OCI-LY3 (cell line): ENCODE data around the gene TSPAN15.

Experiments
- H2AFZ ChIP-seq: fragments of 200-600, 300-600 bp; shearing (Covaris generic); 2 replicates; pipeline ENCODE4 v1.6.0; 2014; ENCODE audit warnings: antibody characterized with exemption, low read depth, low read length
- H3K27ac ChIP-seq: fragments of 200-600, 300-600 bp; sonication (generic); 2 replicates; pipeline ENCODE4 v1.5.1; 2014; ENCODE audit warnings: mild to moderate bottlenecking, low read length, moderate library complexity, mixed read lengths
- H3K27me3 ChIP-seq: fragments of 200-600, 300-600 bp; sonication (generic); 2 replicates; pipeline ENCODE4 v1.6.1; 2014; ENCODE audit warnings: low read depth, low read length, mixed read lengths
- H3K36me3 ChIP-seq: fragments of 200-600, 300-600 bp; sonication (generic); replicated peaks from 2 replicates; pipeline ENCODE3; 2014; ENCODE audit warnings: low read depth, low read length, mixed read lengths
- H3K4me1 ChIP-seq: fragments of 300-600, 200-600 bp; sonication (generic); 2 replicates; pipeline ENCODE4 v1.6.1; 2014; ENCODE audit warnings: low read length, mixed read lengths
- H3K4me2 ChIP-seq: fragments of 200-600, 300-600 bp; sonication (generic); 2 replicates; pipeline ENCODE4 v1.6.1; 2014; ENCODE audit warnings: low read length, mixed read lengths
- H3K4me3 ChIP-seq: fragments of 300-600, 200-600 bp; sonication (generic); 2 replicates; pipeline ENCODE4 v1.5.1; 2014; ENCODE audit warnings: antibody characterized with exemption, mild to moderate bottlenecking, low read length, moderate library complexity
- H3K79me2 ChIP-seq: fragments of 300-600, 200-600 bp; shearing (Covaris generic); 2 replicates; pipeline ENCODE4 v1.6.1; 2014; ENCODE audit warnings: mild to moderate bottlenecking, low read length, mixed read lengths
- H3K9ac ChIP-seq: fragments of 300-600, 200-600 bp; shearing (Covaris generic); 2 replicates; pipeline ENCODE4 v1.6.0; 2014; ENCODE audit warnings: mild to moderate bottlenecking, low read length, moderate library complexity
- H3K9me3 ChIP-seq: fragments of 200-600, 300-600 bp; shearing (Covaris generic); 2 replicates; pipeline ENCODE4 v1.6.1; 2014; ENCODE audit warnings: low read length, mixed read lengths; ENCODE audit not compliant: insufficient read depth
- H4K20me1 ChIP-seq: fragments of 200-600, 300-600 bp; sonication (generic); 2 replicates; pipeline ENCODE4 v1.6.1; 2016; ENCODE audit warnings: low read length, mixed read lengths; ENCODE audit not compliant: insufficient read depth
- CTCF ChIP-seq: fragments of 200-600, 300-600 bp; sonication (generic); IDR thresholded peaks from 2 replicates; pipeline ENCODE4 v1.5.1; 2014; ENCODE audit warnings: antibody characterized with exemption, low read length, low read depth
- EZH2phosphoT487 ChIP-seq: fragments of 200-600 bp; shearing (Covaris generic); IDR thresholded peaks from 2 replicates; pipeline ENCODE4 v1.6.1; 2018; ENCODE audit warnings: antibody characterized with exemption, mixed run types, low read depth

The TSPAN15 gene

GRCh38 chr10:69439813-69440506 is 11.3 kb upstream of the TSPAN15 start:
- Histone ChIP-seq H3K4me3 (no peak overlapping the region), H3K79me2 (no peaks in the 10 kb centered on the region), H3K4me2 (no peak overlapping the region), H3K4me1 (peaks cover 8% of the 10 kb centered on the region), H3K9ac (no peak overlapping the region), H4K20me1 (no peaks in the 10 kb centered on the region), H3K36me3 (no peaks in the 10 kb centered on the region), H3K9me3 (no peaks in the 10 kb centered on the region), H3K27ac (no peak overlapping the region), H3K27me3 (no peaks in the 10 kb centered on the region), H2AFZ (no peak overlapping the region)
- TF ChIP-seq EZH2phosphoT487 (no peak), CTCF (no peak)

- Histone ChIP-seq H3K79me2 (no peaks in the 10 kb centered on the region), H4K20me1 (no peaks in the 10 kb centered on the region), H3K4me1 (peaks cover 5% of the 10 kb centered on the region), H3K4me3 (no peak overlapping the region), H3K36me3 (no peaks in the 10 kb centered on the region), H2AFZ (no peak overlapping the region), H3K9ac (no peak overlapping the region), H3K27me3 (no peaks in the 10 kb centered on the region), H3K27ac (no peak overlapping the region), H3K9me3 (no peaks in the 10 kb centered on the region), H3K4me2 (no peak overlapping the region)
- TF ChIP-seq EZH2phosphoT487 (no peak), CTCF (no peak)
These were observed 7.9 kb upstream of the TSPAN15 start for GRCh38 chr10:69443354-69443753.

GRCh38 chr10:69445041-69445440 is 6.2 kb upstream of the TSPAN15 start:
- H2AFZ ChIP-seq = no peak overlapping the region
- H3K36me3 ChIP-seq = no peaks in the 10 kb centered on the region
- no peaks in the 10 kb centered on the region for H3K27me3 ChIP-seq
- no peaks in the 10 kb centered on the region for H3K79me2 ChIP-seq
- no peak overlapping the region for H3K9ac ChIP-seq
- no peak for TF ChIP-seq EZH2phosphoT487
- no peak for TF ChIP-seq CTCF
- no peak overlapping the region for H3K4me3 ChIP-seq
- H4K20me1 ChIP-seq = no peaks in the 10 kb centered on the region
- H3K27ac ChIP-seq = no peak overlapping the region
- no peaks in the 10 kb centered on the region for H3K4me1 ChIP-seq
- no peaks in the 10 kb centered on the region for H3K9me3 ChIP-seq
- H3K4me2 ChIP-seq = no peak overlapping the region

DNA sequence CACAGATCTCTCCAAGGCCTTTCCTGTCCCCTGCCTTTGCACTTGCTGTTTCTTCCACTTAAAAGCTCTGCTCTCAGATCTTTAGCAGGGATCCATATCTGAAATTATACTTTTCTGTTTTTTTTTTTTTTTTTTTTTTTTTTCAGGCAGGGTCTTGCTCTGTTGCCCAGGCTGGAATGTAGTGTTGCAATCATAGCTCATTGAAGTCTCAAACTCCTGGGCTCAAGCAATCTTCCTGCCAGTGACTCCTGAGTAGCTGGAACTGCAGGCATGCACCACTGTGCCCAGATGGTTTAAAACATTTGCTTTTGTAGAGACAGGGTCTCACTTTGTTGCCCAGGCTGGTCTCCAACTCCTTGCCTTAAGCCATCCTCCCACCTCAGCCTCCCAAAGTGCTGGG is 5.0 kb upstream of the TSPAN15 start:
- H4K20me1 ChIP-seq = no peaks in the 10 kb centered on the region
- H3K27ac ChIP-seq = no peak overlapping the region
- H3K4me1 ChIP-seq = no peaks in the 10 kb centered on the region
- TF ChIP-seq EZH2phosphoT487 (no peak), CTCF (no peak)
- no peaks in the 10 kb centered on the region for H3K36me3 ChIP-seq
- H3K4me3 ChIP-seq = no peak overlapping the region
- no peaks in the 10 kb centered on the region for H3K79me2 ChIP-seq
- no peak overlapping the region for H3K9ac ChIP-seq
- no peaks in the 10 kb centered on the region for H3K27me3 ChIP-seq
- no peak overlapping the region for H3K4me2 ChIP-seq
- no peaks in the 10 kb centered on the region for H3K9me3 ChIP-seq
- H2AFZ ChIP-seq = no peak overlapping the region
